Measurements from ENCODE around the gene CWF19L1.
A peak's percentile ranks its signal among the peaks of the same experiment; 100 is the strongest.
"Not testable (repeated sequence)": the region's sequence is repeated elsewhere in the genome, so short reads cannot be mapped to it uniquely, and the experiment has no call there.

The CWF19L1 gene

GRCh38 chr10:100267239-100268104 is at the start of gene CWF19L1:
TSS of gene CWF19L1 (minus strand) at chr10:100267638. CDS start at chr10:100267593, 45 bp downstream.
- peak; percentile 66 for DNase-seq

GRCh38 chr10:100315615-100316014 is 48.2 kb upstream of the CWF19L1 start:
- no peak for DNase-seq

- no peak for DNase-seq
These were observed 43.9 kb upstream of the CWF19L1 start for GRCh38 chr10:100311298-100311697.

- DNase-seq: no peak
These were observed 40.2 kb upstream of the CWF19L1 start for GRCh38 chr10:100307684-100308083.

GRCh38 chr10:100306861-100307260 is 39.4 kb upstream of the CWF19L1 start:
- no peak for DNase-seq

GRCh38 chr10:100304414-100304813 is 37.0 kb upstream of the CWF19L1 start:
- no peak for DNase-seq

- no peak for DNase-seq
These were observed 36.4 kb upstream of the CWF19L1 start for GRCh38 chr10:100303724-100304319.

- DNase-seq: not testable (repeated sequence)
These were observed 33.7 kb upstream of the CWF19L1 start for GRCh38 chr10:100301123-100301522.

- no peak for DNase-seq
These were observed 29.8 kb upstream of the CWF19L1 start for GRCh38 chr10:100297242-100297641.

- DNase-seq: no peak
These were observed 25.6 kb upstream of the CWF19L1 start for GRCh38 chr10:100293066-100293465.

- not testable (repeated sequence) for DNase-seq
These were observed 24.9 kb upstream of the CWF19L1 start for GRCh38 chr10:100292300-100292699.

- no peak for DNase-seq
These were observed 23.9 kb upstream of the CWF19L1 start for GRCh38 chr10:100291356-100291755.

- DNase-seq: no peak
These were observed 22.2 kb upstream of the CWF19L1 start for GRCh38 chr10:100289641-100290040.

GRCh38 chr10:100288196-100288595 is 20.8 kb upstream of the CWF19L1 start:
- DNase-seq: no peak

GRCh38 chr10:100287756-100288155 is 20.3 kb upstream of the CWF19L1 start:
- DNase-seq: no peak

- peak; percentile 83 for DNase-seq
These were observed 18.9 kb upstream of the CWF19L1 start, which contains the start of gene BLOC1S2 for GRCh38 chr10:100286051-100287033. TSS of gene BLOC1S2 (minus strand) at chr10:100286680. CDS start at chr10:100286659, 21 bp downstream.

- not testable (repeated sequence) for DNase-seq
These were observed 17.9 kb upstream of the CWF19L1 start for GRCh38 chr10:100285326-100285725.

- no peak for DNase-seq
These were observed 15.5 kb upstream of the CWF19L1 start for GRCh38 chr10:100282907-100283306.

- not testable (repeated sequence) for DNase-seq
These were observed 9.5 kb upstream of the CWF19L1 start for GRCh38 chr10:100276971-100277370.

GRCh38 chr10:100265821-100266485 is 1.5 kb downstream of the CWF19L1 start:
- no peak for DNase-seq

GRCh38 chr10:100254191-100254590 is 13.2 kb downstream of the CWF19L1 start:
- no peak for DNase-seq

GRCh38 chr10:100253041-100253440 is 14.4 kb downstream of the CWF19L1 start:
- DNase-seq: no peak
